ENCODE results near the gene CCL4L2. TPM values are rescaled to one million over a fixed set of nuclear protein-coding genes. Genes with fewer than 3 reads are reported as not detected.
"Not testable (repeated sequence)": the region's sequence is repeated elsewhere in the genome, so short reads cannot be mapped to it uniquely, and the experiment has no call there.

The CCL4L2 gene
- polyA plus RNA-seq, 4 donors: 0.26 to 3.5 (median 2.0) TPM

GRCh38 chr17:36194832-36195433 lies 15.9 kb upstream of the CCL4L2 start:
- not testable (repeated sequence) for DNase-seq (ENCODE audit: low read depth in 4 of 4, low spot score in 3 of 4)

- DNase-seq (ENCODE audit: low read depth in 4 of 4, low spot score in 3 of 4): no peak
Measured at GRCh38 chr17:36195434-36196130, 15.3 kb upstream of the CCL4L2 start.

- no peak for DNase-seq (ENCODE audit: low read depth in 4 of 4, low spot score in 3 of 4)
Measured at GRCh38 chr17:36196131-36196486, 14.8 kb upstream of the CCL4L2 start.

- no peak for DNase-seq (ENCODE audit: low read depth in 4 of 4, low spot score in 3 of 4)
Measured at GRCh38 chr17:36197387-36197703, 13.5 kb upstream of the CCL4L2 start.

- no peak for DNase-seq (ENCODE audit: low read depth in 4 of 4, low spot score in 3 of 4)
Measured at GRCh38 chr17:36198831-36199465, 11.9 kb upstream of the CCL4L2 start.

- DNase-seq (ENCODE audit: low read depth in 4 of 4, low spot score in 3 of 4): not testable (repeated sequence)
Measured at GRCh38 chr17:36201102-36201501, 9.8 kb upstream of the CCL4L2 start.

- DNase-seq (ENCODE audit: low read depth in 4 of 4, low spot score in 3 of 4): not testable (repeated sequence)
Measured at GRCh38 chr17:36201506-36201905, 9.4 kb upstream of the CCL4L2 start.

- DNase-seq (ENCODE audit: low read depth in 4 of 4, low spot score in 3 of 4): no peak
Measured at GRCh38 chr17:36203335-36203734, 7.5 kb upstream of the CCL4L2 start.

GRCh38 chr17:36204724-36205500 lies 6.0 kb upstream of the CCL4L2 start:
- no peak for DNase-seq (ENCODE audit: low read depth in 4 of 4, low spot score in 3 of 4)

GRCh38 chr17:36205637-36206485 lies 5.0 kb upstream of the CCL4L2 start:
- no peak for DNase-seq (ENCODE audit: low read depth in 4 of 4, low spot score in 3 of 4)

- DNase-seq (ENCODE audit: low read depth in 4 of 4, low spot score in 3 of 4): not testable (repeated sequence)
Measured at GRCh38 chr17:36206486-36206821, 4.4 kb upstream of the CCL4L2 start.

- not testable (repeated sequence) for DNase-seq (ENCODE audit: low read depth in 4 of 4, low spot score in 3 of 4)
Measured at GRCh38 chr17:36207383-36207782, 3.5 kb upstream of the CCL4L2 start.

GRCh38 chr17:36209575-36209974 lies 1.3 kb upstream of the CCL4L2 start:
- DNase-seq (ENCODE audit: low read depth in 4 of 4, low spot score in 3 of 4): no peak

GRCh38 chr17:36211484-36212271 lies 815 bp downstream of the CCL4L2 start:
- not testable (repeated sequence) for DNase-seq (ENCODE audit: low read depth in 4 of 4, low spot score in 3 of 4)

GRCh38 chr17:36212272-36212605 lies 1.4 kb downstream of the CCL4L2 start:
- DNase-seq (ENCODE audit: low read depth in 4 of 4, low spot score in 3 of 4): no peak

- DNase-seq (ENCODE audit: low read depth in 4 of 4, low spot score in 3 of 4): no peak
Measured at GRCh38 chr17:36212966-36213365, 2.1 kb downstream of the CCL4L2 start.

GRCh38 chr17:36213695-36214094 lies 2.8 kb downstream of the CCL4L2 start:
- no peak for DNase-seq (ENCODE audit: low read depth in 4 of 4, low spot score in 3 of 4)

- no peak for DNase-seq (ENCODE audit: low read depth in 4 of 4, low spot score in 3 of 4)
Measured at GRCh38 chr17:36214918-36215317, 4.1 kb downstream of the CCL4L2 start.

- not testable (repeated sequence) for DNase-seq (ENCODE audit: low read depth in 4 of 4, low spot score in 3 of 4)
Measured at GRCh38 chr17:36215406-36216308, 4.8 kb downstream of the CCL4L2 start.

All from right renal pelvis (tissue), 4 donors.